HFF-Myc (cell line): ENCODE results near the gene SLC25A41.

ENCODE experiments used
- DNase-seq: peaks from one replicate; pipeline ENCODE4 v3.0.0-alpha.2; 2011; ENCODE audit warnings: low read depth; ENCODE audit errors: extremely low read depth
- H3K4me3 ChIP-seq: replicated peaks from 2 replicates; pipeline ENCODE4 v1.5.1; 2011; ENCODE audit warnings: low read depth, mild to moderate bottlenecking, control low read depth, low read length
- CTCF ChIP-seq: IDR thresholded peaks from 2 replicates; pipeline ENCODE4 v1.5.1; 2012; ENCODE audit warnings: mild to moderate bottlenecking, low read depth, low read length, control low read depth; ENCODE audit errors: missing control alignments

The SLC25A41 gene

GRCh38 chr19:6471076-6471475, 37.5 kb upstream of the SLC25A41 start:
- no peak overlapping the region for H3K4me3 ChIP-seq
- TF ChIP-seq CTCF: no peak
- DNase-seq: no peak

- TF ChIP-seq CTCF: no peak
- H3K4me3 ChIP-seq: no peak overlapping the region
- DNase-seq: no peak
Observed at GRCh38 chr19:6470173-6470572, 36.6 kb upstream of the SLC25A41 start.

- H3K4me3 ChIP-seq: no peak overlapping the region
- no peak for DNase-seq
- TF ChIP-seq CTCF: no peak
Observed at GRCh38 chr19:6467384-6467783, 33.8 kb upstream of the SLC25A41 start.

GRCh38 chr19:6466526-6467248, 33.1 kb upstream of the SLC25A41 start:
- no peak overlapping the region for H3K4me3 ChIP-seq
- no peak for DNase-seq
- TF ChIP-seq CTCF: no peak

GRCh38 chr19:6465663-6466062, 32.1 kb upstream of the SLC25A41 start:
- H3K4me3 ChIP-seq: no peak overlapping the region
- no peak for DNase-seq
- no peak for TF ChIP-seq CTCF

GRCh38 chr19:6465006-6465405, 31.4 kb upstream of the SLC25A41 start:
- no peak overlapping the region for H3K4me3 ChIP-seq
- no peak for DNase-seq

More at GRCh38 chr19:6465006-6465405, 31.4 kb upstream of the SLC25A41 start:
- no peak for TF ChIP-seq CTCF
